Mucosa of descending colon (tissue), 3 donors: ENCODE measurements around the gene MAST4. TPM values are rescaled to one million over a fixed set of nuclear protein-coding genes. Genes with fewer than 3 reads are reported as not detected.

Experiments
- ATAC-seq: fragments of 200-7000 bp; cut with Tn5 transposase; one replicate; pipeline ENCODE4 v1.9.1; 2020; ENCODE audit warnings: mild to moderate bottlenecking, moderate library complexity
- DNase-seq, 3 donors: peaks; one replicate each; pipeline ENCODE4 v3.0.0-alpha.2; 2020
- H3K36me3 ChIP-seq: fragments of 200-600 bp; one replicate; pipeline ENCODE4 v1.8.0; 2021; ENCODE audit warnings: low read depth, mild to moderate bottlenecking
- H3K4me1 ChIP-seq: fragments of 200-600 bp; one replicate; pipeline ENCODE4 v1.8.0; 2021; ENCODE audit warnings: low read depth, mild to moderate bottlenecking
- H3K4me3 ChIP-seq: fragments of 200-600 bp; one replicate; pipeline ENCODE4 v1.8.0; 2021; ENCODE audit warnings: mild to moderate bottlenecking
- H3K9me3 ChIP-seq: fragments of 200-600 bp; one replicate; pipeline ENCODE4 v1.8.0; 2021; ENCODE audit warnings: mild to moderate bottlenecking
- CTCF ChIP-seq: fragments of 200-600 bp; IDR thresholded peaks from one replicate; pipeline ENCODE4 v1.8.0; 2022; ENCODE audit warnings: antibody characterized with exemption, mild to moderate bottlenecking
- intact Hi-C, 2 donors: fragments of 100-400 bp; cut with DNase I in 1 of 2; cut with micrococcal nuclease in 1 of 2; formaldehyde crosslinking; loops; one replicate each; pipeline versions ENCODE4 v1.11.0 to v1.11.1; 2022; cut with DNase I, micrococcal nuclease
- total RNA-seq, 3 donors: library from RNA; stranded (reverse); fragmentation: NEBNext Ultra II Directional in 2 of 3; extraction: Animal tissue kit (Norgen Biotek cat#: 25700) in 2 of 3; gene quantifications; one replicate each; pipeline versions ENCODE4 v1.2.1 to v1.2.4, GENCODE V29; 2021 to 2023
- donor health status: DM: no; HTN: no; CAD: no; lungs with moderate emphysema.
- donor health status: DM: no; HTN: no; CAD: no.
- donor health status: DM: no; HTN: yes; CAD: no.

The MAST4 gene
- total RNA-seq, 3 donors from 2014 or later, result 16.2 to 34.0 (median 22.5) TPM

- TF ChIP-seq CTCF, result no peak
- no peaks in the 10 kb centered on the region for H3K36me3 ChIP-seq
- no peak overlapping the region for H3K4me3 ChIP-seq
- DNase-seq, result peak in 1 of 3 donors; percentile 38
- intact Hi-C loops, result no loop called here
- H3K4me1 ChIP-seq, result peaks cover 8% of the 10 kb centered on the region
- no peaks in the 10 kb centered on the region for H3K9me3 ChIP-seq
- ATAC-seq, result peak; percentile 73
Observed at GRCh38 chr5:66738136-66738535, 141.9 kb downstream of the MAST4 start.

- no peaks in the 10 kb centered on the region for H3K36me3 ChIP-seq
- H3K4me3 ChIP-seq, result no peak overlapping the region
- DNase-seq (no peak), ATAC-seq (no peak)
- peaks cover 8% of the 10 kb centered on the region for H3K4me1 ChIP-seq
- TF ChIP-seq CTCF, result no peak
- intact Hi-C loops, result no loop called here
- H3K9me3 ChIP-seq, result no peaks in the 10 kb centered on the region
Observed at GRCh38 chr5:66739021-66739420, 142.8 kb downstream of the MAST4 start.

- Histone ChIP-seq H3K4me3 (no peak overlapping the region), H3K4me1 (peaks cover 8% of the 10 kb centered on the region), H3K9me3 (no peaks in the 10 kb centered on the region), H3K36me3 (no peaks in the 10 kb centered on the region)
- ATAC-seq, result no peak
- no peak for DNase-seq
- intact Hi-C loops, result no loop called here
- no peak for TF ChIP-seq CTCF
Observed at GRCh38 chr5:66739951-66740350, 143.8 kb downstream of the MAST4 start.

GRCh38 chr5:66741394-66741793 lies 145.2 kb downstream of the MAST4 start:
- ATAC-seq (peak; percentile 87), DNase-seq (peak in 1 of 3 donors; percentile 62)
- Histone ChIP-seq H3K9me3 (no peaks in the 10 kb centered on the region), H3K36me3 (no peaks in the 10 kb centered on the region), H3K4me3 (no peak overlapping the region), H3K4me1 (peaks cover 8% of the 10 kb centered on the region)
- intact Hi-C loops, result no loop called here
- no peak for TF ChIP-seq CTCF

GRCh38 chr5:66742083-66742895 lies 146.1 kb downstream of the MAST4 start:
- no peaks in the 10 kb centered on the region for H3K9me3 ChIP-seq
- no peak overlapping the region for H3K4me3 ChIP-seq
- H3K4me1 ChIP-seq, result peaks cover 8% of the 10 kb centered on the region
- ATAC-seq (peak; percentile 56), DNase-seq (peak in 2 of 3 donors; percentile 28 to 35)
- intact Hi-C loops, result no loop called here
- peak; percentile 11 for TF ChIP-seq CTCF
- no peaks in the 10 kb centered on the region for H3K36me3 ChIP-seq
